ENCODE measurements around the gene OTULIN. TPM values are rescaled to one million over a fixed set of nuclear protein-coding genes. Genes with fewer than 3 reads are reported as not detected.

Gene OTULIN
- total RNA-seq, 1 experiment from 2014 or later: 22.4 TPM

- ATAC-seq: no peak
- Histone ChIP-seq H3K4me3 (ENCODE audit: low read length) (no peak overlapping the region), H3K36me3 (ENCODE audit: low read depth, low read length) (peaks cover 19% of the 10 kb centered on the region; the same call in 1 of the 2 replicates), H3K4me2 (ENCODE audit: low read length) (no peak overlapping the region), H3K9me2 (replicated peaks; ENCODE audit: low read length) (no peaks in the 10 kb centered on the region), H3F3A (ENCODE audit: low read length, unreplicated experiment) (no peaks in the 10 kb centered on the region), H3K27me3 (ENCODE audit: low read length) (no peaks in the 10 kb centered on the region), H3K4me1 (ENCODE audit: insufficient read depth, low read length) (no peaks in the 10 kb centered on the region), H4K20me1 (ENCODE audit: low read length) (no peaks in the 10 kb centered on the region), H3K9ac (ENCODE audit: low read length) (no peak overlapping the region), H3K79me2 (ENCODE audit: low read length) (no peaks in the 10 kb centered on the region), H3K27ac (ENCODE audit: low read length) (no peak overlapping the region), H3K9me3 (ENCODE audit: low read length) (no peaks in the 10 kb centered on the region), H2AFZ (ENCODE audit: low read length) (no peak overlapping the region)
- CTCF ChIA-PET: no interaction called here
- POLR2A ChIA-PET (ENCODE audit: unreplicated experiment): no interaction called here
- BruUV-seq (replicated peaks): no TSS peak
- DNase-seq: no peak
- intact Hi-C loops (cut with micrococcal nuclease): no loop called here
- no peak for TF ChIP-seq EZH2phosphoT487 (IDR thresholded peaks at IDR 0.05; ENCODE audit: borderline replicate concordance, low read length)
- TF ChIP-seq EZH2 (IDR thresholded peaks at IDR 0.05; ENCODE audit: low read length, unreplicated experiment): no peak
- TF ChIP-seq CTCF (conservative IDR thresholded peaks at IDR 0.05; ENCODE audit: low read depth, low read length): no peak
Measured at GRCh38 chr5:14701556-14701955, 37.0 kb downstream of the OTULIN start.

GRCh38 chr5:14702238-14702839 lies 37.8 kb downstream of the OTULIN start:
- H2AFZ ChIP-seq (ENCODE audit: low read length): no peak overlapping the region
- no peak overlapping the region for H3K4me3 ChIP-seq (ENCODE audit: low read length)
- H4K20me1 ChIP-seq (ENCODE audit: low read length): no peaks in the 10 kb centered on the region
- POLR2A ChIA-PET (ENCODE audit: unreplicated experiment): no interaction called here
- CTCF ChIA-PET: no interaction called here
- no peak overlapping the region for H3K4me2 ChIP-seq (ENCODE audit: low read length)
- TF ChIP-seq CTCF (conservative IDR thresholded peaks at IDR 0.05; ENCODE audit: low read depth, low read length): no peak
- TF ChIP-seq EZH2phosphoT487 (IDR thresholded peaks at IDR 0.05; ENCODE audit: borderline replicate concordance, low read length): no peak
- TF ChIP-seq EZH2 (IDR thresholded peaks at IDR 0.05; ENCODE audit: low read length, unreplicated experiment): no peak
- H3K9me3 ChIP-seq (ENCODE audit: low read length): no peaks in the 10 kb centered on the region
- H3K36me3 ChIP-seq (ENCODE audit: low read depth, low read length): peaks cover 20% of the 10 kb centered on the region; the same call in 1 of the 2 replicates
- intact Hi-C loops (cut with micrococcal nuclease): no loop called here
- no peaks in the 10 kb centered on the region for H3F3A ChIP-seq (ENCODE audit: low read length, unreplicated experiment)
- H3K4me1 ChIP-seq (ENCODE audit: insufficient read depth, low read length): no peaks in the 10 kb centered on the region
- DNase-seq (no peak), ATAC-seq (no peak)
- BruUV-seq (replicated peaks): no TSS peak
- H3K27ac ChIP-seq (ENCODE audit: low read length): no peak overlapping the region
- no peaks in the 10 kb centered on the region for H3K27me3 ChIP-seq (ENCODE audit: low read length)
- no peak overlapping the region for H3K9ac ChIP-seq (ENCODE audit: low read length)
- no peaks in the 10 kb centered on the region for H3K79me2 ChIP-seq (ENCODE audit: low read length)
- H3K9me2 ChIP-seq (replicated peaks; ENCODE audit: low read length): no peaks in the 10 kb centered on the region

- H3K4me2 ChIP-seq (ENCODE audit: low read length): no peak overlapping the region
- H3K9me2 ChIP-seq (replicated peaks; ENCODE audit: low read length): no peaks in the 10 kb centered on the region
- CTCF ChIA-PET: no interaction called here
- H3F3A ChIP-seq (ENCODE audit: low read length, unreplicated experiment): no peaks in the 10 kb centered on the region
- H2AFZ ChIP-seq (ENCODE audit: low read length): no peak overlapping the region
- H3K9me3 ChIP-seq (ENCODE audit: low read length): no peaks in the 10 kb centered on the region
- no peak overlapping the region for H3K9ac ChIP-seq (ENCODE audit: low read length)
- peaks cover 27% of the 10 kb centered on the region for H3K36me3 ChIP-seq (ENCODE audit: low read depth, low read length)
- ATAC-seq (no peak), DNase-seq (no peak)
- no peaks in the 10 kb centered on the region for H4K20me1 ChIP-seq (ENCODE audit: low read length)
- no peak overlapping the region for H3K4me3 ChIP-seq (ENCODE audit: low read length)
- TF ChIP-seq EZH2 (IDR thresholded peaks at IDR 0.05; ENCODE audit: low read length, unreplicated experiment): no peak
- TF ChIP-seq CTCF (conservative IDR thresholded peaks at IDR 0.05; ENCODE audit: low read depth, low read length): no peak
- TF ChIP-seq EZH2phosphoT487 (IDR thresholded peaks at IDR 0.05; ENCODE audit: borderline replicate concordance, low read length): no peak
- H3K4me1 ChIP-seq (ENCODE audit: insufficient read depth, low read length): no peaks in the 10 kb centered on the region
- H3K79me2 ChIP-seq (ENCODE audit: low read length): no peaks in the 10 kb centered on the region
- intact Hi-C loops (cut with micrococcal nuclease): no loop called here
- POLR2A ChIA-PET (ENCODE audit: unreplicated experiment): no interaction called here
- H3K27ac ChIP-seq (ENCODE audit: low read length): no peak overlapping the region
- no TSS peak for BruUV-seq (replicated peaks)
- H3K27me3 ChIP-seq (ENCODE audit: low read length): no peaks in the 10 kb centered on the region
Measured at GRCh38 chr5:14705556-14705955, 41.0 kb downstream of the OTULIN start.
